Mammary epithelial cell (primary cell): Measurements from ENCODE around the gene RAB40B.

Source experiments
- EZH2 ChIP-seq: IDR thresholded peaks from 2 replicates; pipeline ENCODE4 v1.6.1; 2012; ENCODE audit warnings: low read length, inconsistent platforms, borderline replicate concordance
- TF ChIP-seq, protein P1 (sequence below), 2 donors: IDR thresholded peaks in 1 of 2; conservative IDR thresholded peaks in 1 of 2; 2 replicates each; pipeline ENCODE4 v1.5.1; 2011 to 2012; ENCODE audit warnings: inconsistent platforms in 2 of 2, low read length in 2 of 2, mild to moderate bottlenecking in 2 of 2, control low read depth in 1 of 2, low read depth in 1 of 2; ENCODE audit not compliant: insufficient read depth in 1 of 2; ENCODE audit errors: extremely low read depth in 1 of 2

DNA sequence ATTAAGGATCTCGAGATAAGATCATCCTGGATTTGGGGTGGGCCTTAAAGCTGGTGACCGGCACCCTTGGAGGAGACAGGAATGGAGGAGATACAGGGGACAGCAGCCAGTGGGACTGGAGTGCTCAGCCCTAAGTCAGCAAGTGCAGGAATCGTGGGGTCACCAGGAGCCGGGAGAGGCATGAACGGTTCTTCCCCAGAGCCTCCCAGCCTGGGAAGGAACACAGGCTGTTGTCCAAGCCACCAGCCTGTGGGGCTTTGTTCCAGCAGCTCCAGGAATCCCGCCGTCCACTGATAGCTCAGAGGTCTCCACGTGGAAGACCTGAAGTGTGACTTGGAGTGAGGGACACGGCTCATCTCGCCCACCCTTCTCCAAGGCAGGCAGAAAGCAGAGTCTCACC, 47.8 kb downstream of the RAB40B start:
- TF ChIP-seq EZH2 = no peak
- TF ChIP-seq, protein P1, sequence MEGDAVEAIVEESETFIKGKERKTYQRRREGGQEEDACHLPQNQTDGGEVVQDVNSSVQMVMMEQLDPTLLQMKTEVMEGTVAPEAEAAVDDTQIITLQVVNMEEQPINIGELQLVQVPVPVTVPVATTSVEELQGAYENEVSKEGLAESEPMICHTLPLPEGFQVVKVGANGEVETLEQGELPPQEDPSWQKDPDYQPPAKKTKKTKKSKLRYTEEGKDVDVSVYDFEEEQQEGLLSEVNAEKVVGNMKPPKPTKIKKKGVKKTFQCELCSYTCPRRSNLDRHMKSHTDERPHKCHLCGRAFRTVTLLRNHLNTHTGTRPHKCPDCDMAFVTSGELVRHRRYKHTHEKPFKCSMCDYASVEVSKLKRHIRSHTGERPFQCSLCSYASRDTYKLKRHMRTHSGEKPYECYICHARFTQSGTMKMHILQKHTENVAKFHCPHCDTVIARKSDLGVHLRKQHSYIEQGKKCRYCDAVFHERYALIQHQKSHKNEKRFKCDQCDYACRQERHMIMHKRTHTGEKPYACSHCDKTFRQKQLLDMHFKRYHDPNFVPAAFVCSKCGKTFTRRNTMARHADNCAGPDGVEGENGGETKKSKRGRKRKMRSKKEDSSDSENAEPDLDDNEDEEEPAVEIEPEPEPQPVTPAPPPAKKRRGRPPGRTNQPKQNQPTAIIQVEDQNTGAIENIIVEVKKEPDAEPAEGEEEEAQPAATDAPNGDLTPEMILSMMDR (conservative IDR thresholded peaks at IDR 0.05 in 1 of 2, IDR thresholded peaks at IDR 0.05 in 1 of 2; ENCODE audit: extremely low read depth in 1 of 2, insufficient read depth in 1 of 2, low read depth in 1 of 2, low read length in 2 of 2) = no peak
